Suprapubic skin (tissue), 4 donors: ENCODE measurements around the gene SUPT5H. TPM values are rescaled to one million over a fixed set of nuclear protein-coding genes. Genes with fewer than 3 reads are reported as not detected.

Source experiments
- DNase-seq, 2 donors: peaks; one replicate each; pipeline ENCODE4 v3.0.0-alpha.2; 2019; ENCODE audit warnings: low spot score in 2 of 2
- H3K27ac ChIP-seq: fragments of 200-600 bp; sonication (generic); one replicate; pipeline ENCODE4 v1.5.1; 2019
- H3K27me3 ChIP-seq: fragments of 200-600 bp; sonication (generic); one replicate; pipeline ENCODE4 v1.5.1; 2019
- H3K36me3 ChIP-seq: fragments of 200-600 bp; sonication (generic); one replicate; pipeline ENCODE4 v1.5.1; 2019
- H3K4me1 ChIP-seq: fragments of 200-600 bp; sonication (generic); one replicate; pipeline ENCODE4 v1.5.1; 2019
- H3K4me3 ChIP-seq: fragments of 200-600 bp; sonication (generic); one replicate; pipeline ENCODE4 v1.5.1; 2019; ENCODE audit warnings: mild to moderate bottlenecking
- H3K9me3 ChIP-seq: fragments of 200-600 bp; sonication (generic); one replicate; pipeline ENCODE4 v1.5.1; 2019
- CTCF ChIP-seq, 2 donors: fragments of 200-600 bp in 1 of 2; fragments of 450-650 bp in 1 of 2; sonication (generic) in 1 of 2; IDR thresholded peaks; one replicate each; pipeline ENCODE4 v1.5.1; 2016 to 2019; ENCODE audit warnings: antibody characterized with exemption in 2 of 2, mild to moderate bottlenecking in 1 of 2, moderate library complexity in 1 of 2
- EP300 ChIP-seq: sonication (generic); formaldehyde crosslinking; IDR thresholded peaks from one replicate; pipeline ENCODE4 v1.6.1; 2017; ENCODE audit warnings: antibody characterized with exemption
- POLR2A ChIP-seq, 2 donors: fragments of 450-650 bp; IDR thresholded peaks; one replicate each; pipeline ENCODE4 v1.6.1; 2017; ENCODE audit warnings: antibody characterized with exemption in 2 of 2, mild to moderate bottlenecking in 2 of 2, moderate library complexity in 2 of 2
- POLR2AphosphoS5 ChIP-seq, 3 donors: sonication (generic); formaldehyde crosslinking; IDR thresholded peaks; one replicate each; pipeline ENCODE4 v1.6.1; 2017; ENCODE audit warnings: antibody characterized with exemption in 3 of 3
- WGBS: methylation state at CpG from one replicate; pipeline ENCODE4 v1.1.5; 2018; 5-methylcytosine and 5-hydroxymethylcytosine counted together
- total RNA-seq, 4 donors: library from RNA; depleted of rRNA; stranded (reverse); fragments of >200 nt; gene quantifications; one replicate each; pipeline ENCODE4 v1.1.0, GENCODE V29; 2016

Gene SUPT5H
- total RNA-seq, 4 donors from 2014 or later = 59.4 to 135 (median 75.4) TPM

DNA sequence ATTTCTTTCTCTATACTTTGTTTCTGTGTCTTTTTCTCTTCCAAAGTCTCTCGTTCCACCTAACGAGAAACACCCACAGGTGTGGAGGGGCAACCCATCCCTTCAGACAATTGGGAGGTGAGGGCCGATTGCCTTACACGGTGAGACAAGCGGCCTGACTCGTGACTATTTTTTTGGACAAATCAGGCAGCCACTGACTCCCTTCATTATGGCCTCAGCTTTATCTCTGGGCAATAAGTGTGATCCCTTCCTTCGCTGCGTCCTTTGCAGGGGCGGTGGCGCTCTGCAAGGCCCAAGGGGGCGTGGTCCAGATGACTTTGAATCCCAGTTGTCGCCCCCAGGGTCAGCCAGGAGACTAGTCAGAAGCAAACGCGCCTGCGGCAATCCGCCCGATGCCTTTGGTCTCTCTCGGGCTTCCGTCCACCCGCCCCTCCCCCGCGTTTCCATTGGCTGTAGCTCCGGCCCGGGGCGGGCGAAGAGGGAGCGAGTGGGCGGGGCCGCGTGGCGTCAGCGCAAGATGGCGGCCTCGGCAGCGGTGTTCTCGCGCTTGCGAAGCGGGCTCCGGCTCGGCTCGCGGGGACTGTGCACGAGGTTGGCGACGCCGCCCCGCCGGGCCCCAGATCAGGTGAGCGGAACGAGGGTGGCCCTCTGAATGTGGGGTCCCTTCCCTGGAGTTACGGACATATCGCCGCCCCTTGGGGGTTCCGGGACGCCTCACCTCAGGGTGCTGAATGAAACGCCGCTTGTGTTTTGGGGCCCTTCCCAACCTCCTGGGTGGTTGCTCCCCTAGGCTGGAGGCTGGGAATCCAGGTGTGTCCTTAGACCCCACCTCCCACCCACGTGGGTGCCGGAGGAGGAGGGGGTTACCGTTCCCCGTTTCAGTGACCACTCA is 35.2 kb downstream of the SUPT5H start, which contains the start of gene TIMM50:
TSS of gene TIMM50 (plus strand) at position 502 of the 892 bp plus-strand sequence. CDS start at position 518, 16 bp downstream.
- no peaks in the 10 kb centered on the region for H3K27me3 ChIP-seq
- H3K9me3 ChIP-seq = no peaks in the 10 kb centered on the region
- peak within 1 kb of the TSS; percentile 96 for H3K4me3 ChIP-seq
- peak; percentile 99 for DNase-seq
- H3K36me3 ChIP-seq = peaks cover 29% of the 10 kb centered on the region
- under 1% methylated on average over 14 of the region's 62 CpGs for WGBS
- H3K27ac ChIP-seq = peak within 1 kb of the TSS; percentile 87
- H3K4me1 ChIP-seq = peaks cover 24% of the 10 kb centered on the region
- TF ChIP-seq EP300 (no peak), CTCF (IDR thresholded peaks at IDR 0.05) (no peak), POLR2AphosphoS5 (IDR thresholded peaks at IDR 0.05) (peak in 2 of 3 donors; percentile 62 to 88), POLR2A (IDR thresholded peaks at IDR 0.05) (peak in 1 of 2 donors; percentile 46)

GRCh38 chr19:39481229-39481545 is 35.8 kb downstream of the SUPT5H start:
- H3K36me3 ChIP-seq = peaks cover 29% of the 10 kb centered on the region

GRCh38 chr19:39481676-39482075 is 36.3 kb downstream of the SUPT5H start:
- DNase-seq = no peak
- TF ChIP-seq CTCF (IDR thresholded peaks at IDR 0.05) = no peak
- no peak for TF ChIP-seq EP300
- TF ChIP-seq POLR2A (IDR thresholded peaks at IDR 0.05) = no peak
- TF ChIP-seq POLR2AphosphoS5 (IDR thresholded peaks at IDR 0.05) = no peak
- Histone ChIP-seq H3K4me3 (peak overlapping the region; percentile 96), H3K36me3 (peaks cover 30% of the 10 kb centered on the region), H3K4me1 (peaks cover 24% of the 10 kb centered on the region), H3K9me3 (no peaks in the 10 kb centered on the region), H3K27me3 (no peaks in the 10 kb centered on the region), H3K27ac (no peak overlapping the region)
- 60% methylated on average over 11 of the region's 11 CpGs for WGBS

More at GRCh38 chr19:39481229-39481545, 35.8 kb downstream of the SUPT5H start:
- H3K9me3 ChIP-seq = no peaks in the 10 kb centered on the region
- no peaks in the 10 kb centered on the region for H3K27me3 ChIP-seq
- peak overlapping the region; percentile 87 for H3K27ac ChIP-seq
- TF ChIP-seq CTCF (IDR thresholded peaks at IDR 0.05) (no peak), EP300 (no peak), POLR2A (IDR thresholded peaks at IDR 0.05) (no peak), POLR2AphosphoS5 (IDR thresholded peaks at IDR 0.05) (no peak)
- no peak for DNase-seq
- peak overlapping the region; percentile 96 for H3K4me3 ChIP-seq
- 2% methylated on average over 12 of the region's 12 CpGs for WGBS
- peaks cover 24% of the 10 kb centered on the region for H3K4me1 ChIP-seq

DNA sequence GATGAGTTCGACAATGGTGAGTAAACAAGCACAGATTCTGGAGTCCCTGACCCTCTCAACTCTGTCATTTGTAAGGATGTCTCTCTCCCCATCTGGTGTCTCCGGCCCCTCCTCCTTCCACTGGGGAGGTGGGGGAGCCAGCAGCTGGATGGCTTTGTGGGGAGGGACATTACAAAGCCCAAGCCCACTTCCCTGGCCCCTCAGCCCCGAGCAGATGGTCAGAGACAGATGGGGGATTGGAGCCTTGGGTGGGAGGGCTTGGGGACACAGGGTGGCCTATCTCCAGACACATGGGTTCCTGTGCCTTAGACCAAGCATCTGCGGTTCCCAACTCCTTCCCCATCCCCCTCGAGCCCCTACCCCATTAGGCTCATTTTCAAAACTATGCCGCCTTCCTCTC is 37.8 kb downstream of the SUPT5H start:
- H3K36me3 ChIP-seq = peaks cover 44% of the 10 kb centered on the region

GRCh38 chr19:39489756-39490155 is 44.4 kb downstream of the SUPT5H start:
- H3K4me3 ChIP-seq = no peak overlapping the region
- DNase-seq = no peak
- no peaks in the 10 kb centered on the region for H3K27me3 ChIP-seq
- no peaks in the 10 kb centered on the region for H3K4me1 ChIP-seq
- no peaks in the 10 kb centered on the region for H3K9me3 ChIP-seq
- TF ChIP-seq POLR2AphosphoS5 (IDR thresholded peaks at IDR 0.05) (no peak), POLR2A (IDR thresholded peaks at IDR 0.05) (no peak), EP300 (no peak), CTCF (IDR thresholded peaks at IDR 0.05) (no peak)
- WGBS = 85% methylated on average over 10 of the region's 10 CpGs
- H3K36me3 ChIP-seq = peaks cover 72% of the 10 kb centered on the region
- H3K27ac ChIP-seq = no peak overlapping the region

More for the DNA sequence above, 37.8 kb downstream of the SUPT5H start:
- peaks cover 24% of the 10 kb centered on the region for H3K4me1 ChIP-seq
- 77% methylated on average over 6 of the region's 6 CpGs for WGBS
- H3K4me3 ChIP-seq = no peak overlapping the region
- no peaks in the 10 kb centered on the region for H3K9me3 ChIP-seq
- no peak for TF ChIP-seq POLR2AphosphoS5 (IDR thresholded peaks at IDR 0.05)
- no peak overlapping the region for H3K27ac ChIP-seq
- H3K27me3 ChIP-seq = no peaks in the 10 kb centered on the region
- no peak for DNase-seq
